IMR-90 (cell line): ENCODE measurements around the gene CDH13. TPM values are rescaled to one million over a fixed set of nuclear protein-coding genes. Genes with fewer than 3 reads are reported as not detected.

Source experiments
- ATAC-seq: fragments of 200-7000 bp; cut with Tn5 transposase; 2 replicates; pipeline ENCODE4 v1.9.1; 2020; ENCODE audit warnings: low read depth, mild to moderate bottlenecking, moderate library complexity
- BruUV-seq: library from RNA; stranded (reverse); fragments of 400-500 nt; replicated peaks from 2 replicates; lab custom pipeline; 2021; lab: Mats Ljungman, UMichigan
- CTCF ChIA-PET: fragments of 300-600 bp; formaldehyde crosslinking; extraction: SDS; loops from one replicate; lab custom pipeline; 2021; ENCODE audit warnings: antibody characterized with exemption; lab: Yijun Ruan, JAX
- POLR2A ChIA-PET: fragments of 300-600 bp; sonication (Branson Sonifier 250); formaldehyde crosslinking; loops from one replicate; lab custom pipeline; 2022; ENCODE audit warnings: antibody characterized with exemption; ENCODE audit not compliant: unreplicated experiment; lab: Charles Lee
- DNase-seq: peaks from one replicate; pipeline ENCODE4 v3.0.0; 2013
- H2AFZ ChIP-seq: replicated peaks from 2 replicates; pipeline ENCODE3; 2013; ENCODE audit warnings: low read length, mild to moderate bottlenecking; ENCODE audit not compliant: poor library complexity
- H2AK5ac ChIP-seq: 2 replicates; pipeline ENCODE4 v1.6.1; 2013; ENCODE audit warnings: low read depth, low read length, inconsistent platforms
- H2AK9ac ChIP-seq: replicated peaks from 2 replicates; pipeline ENCODE3; 2013; ENCODE audit warnings: mild to moderate bottlenecking, low read depth, low read length, moderate library complexity; ENCODE audit not compliant: poor library complexity
- H2BK120ac ChIP-seq: 2 replicates; pipeline ENCODE4 v1.6.1; 2013; ENCODE audit warnings: low read depth, low read length, inconsistent platforms
- H2BK15ac ChIP-seq: 3 replicates; pipeline ENCODE4 v1.6.1; 2013; ENCODE audit warnings: low read depth, low read length, inconsistent platforms
- H2BK20ac ChIP-seq: 2 replicates; pipeline ENCODE4 v1.6.1; 2013; ENCODE audit warnings: low read depth, mild to moderate bottlenecking, inconsistent platforms, low read length, moderate library complexity
- H2BK5ac ChIP-seq: 2 replicates; pipeline ENCODE4 v1.6.1; 2013; ENCODE audit warnings: mild to moderate bottlenecking, low read depth, low read length, inconsistent platforms; ENCODE audit not compliant: poor library complexity, severe bottlenecking
- H3K14ac ChIP-seq: replicated peaks from 2 replicates; pipeline ENCODE4 v1.6.1; 2013; ENCODE audit warnings: low read depth, low read length, inconsistent platforms
- H3K18ac ChIP-seq: 2 replicates; pipeline ENCODE4 v1.6.1; 2013; ENCODE audit warnings: low read depth, low read length, control low read depth
- H3K23ac ChIP-seq: 2 replicates; pipeline ENCODE4 v1.6.1; 2013; ENCODE audit warnings: low read depth, low read length, inconsistent platforms
- H3K27ac ChIP-seq: 2 replicates; pipeline ENCODE4 v1.5.1; 2013; ENCODE audit warnings: mild to moderate bottlenecking, control low read depth, low read length; ENCODE audit not compliant: insufficient read depth
- H3K27me3 ChIP-seq: 2 replicates; pipeline ENCODE4 v1.6.1; 2013; ENCODE audit warnings: low read length; ENCODE audit not compliant: control insufficient read depth, insufficient read depth
- H3K36me3 ChIP-seq: 2 replicates; pipeline ENCODE4 v1.6.1; 2013; ENCODE audit warnings: low read length, mixed read lengths; ENCODE audit not compliant: control insufficient read depth, insufficient read depth
- H3K4ac ChIP-seq: 2 replicates; pipeline ENCODE4 v1.6.1; 2013; ENCODE audit warnings: low read depth, low read length, inconsistent platforms
- H3K4me1 ChIP-seq: 2 replicates; pipeline ENCODE4 v1.6.1; 2013; ENCODE audit warnings: low read length, mixed read lengths; ENCODE audit not compliant: control insufficient read depth, insufficient read depth
- H3K4me2 ChIP-seq: 2 replicates; pipeline ENCODE4 v1.6.1; 2013; ENCODE audit warnings: low read depth, mild to moderate bottlenecking, control low read depth, low read length, moderate library complexity
- H3K4me3 ChIP-seq: 2 replicates; pipeline ENCODE4 v1.5.1; 2013; ENCODE audit warnings: low read depth, mild to moderate bottlenecking, control low read depth, low read length, moderate library complexity; ENCODE audit not compliant: insufficient read depth
- H3K56ac ChIP-seq: 2 replicates; pipeline ENCODE4 v1.6.1; 2013; ENCODE audit warnings: low read length, inconsistent platforms; ENCODE audit not compliant: insufficient read depth; ENCODE audit errors: extremely low read depth
- H3K79me1 ChIP-seq, 2 experiments: 2 replicates each; pipeline ENCODE4 v1.6.1; 2013; ENCODE audit warnings: low read length in 2 of 2, inconsistent platforms in 1 of 2, low read depth in 1 of 2
- H3K9ac ChIP-seq: 2 replicates; pipeline ENCODE4 v1.6.1; 2013; ENCODE audit warnings: low read depth, low read length, control low read depth
- H3K9me1 ChIP-seq: 2 replicates; pipeline ENCODE4 v1.6.1; 2013; ENCODE audit warnings: low read length, inconsistent platforms; ENCODE audit not compliant: insufficient read depth
- H3K9me3 ChIP-seq: 2 replicates; pipeline ENCODE4 v1.6.1; 2013; ENCODE audit warnings: low read length; ENCODE audit not compliant: control insufficient read depth, insufficient read depth
- H4K20me1 ChIP-seq: 2 replicates; pipeline ENCODE4 v1.6.1; 2013; ENCODE audit warnings: low read length, inconsistent platforms; ENCODE audit not compliant: insufficient read depth
- H4K5ac ChIP-seq: 2 replicates; pipeline ENCODE4 v1.6.1; 2013; ENCODE audit warnings: mild to moderate bottlenecking, low read depth, low read length, control low read depth
- H4K8ac ChIP-seq, 2 experiments: 2 replicates each; pipeline ENCODE4 v1.6.1; 2013; ENCODE audit warnings: low read depth in 2 of 2, low read length in 2 of 2, control low read depth in 1 of 2, inconsistent platforms in 1 of 2
- H4K91ac ChIP-seq: 2 replicates; pipeline ENCODE4 v1.6.1; 2013; ENCODE audit warnings: low read depth, low read length, inconsistent platforms; ENCODE audit not compliant: insufficient read depth
- MAZ ChIP-seq: IDR thresholded peaks from 2 replicates; pipeline ENCODE4 v1.6.1; 2012; ENCODE audit warnings: low read depth, mild to moderate bottlenecking, low read length, improper control_type of control experiment, moderate library complexity, borderline replicate concordance
- NFE2L2 ChIP-seq: fragments of 150-350 bp; IDR thresholded peaks from 2 replicates; pipeline ENCODE4 v1.6.1; 2016; ENCODE audit warnings: low read depth, mild to moderate bottlenecking, low read length
- RCOR1 ChIP-seq: IDR thresholded peaks from 2 replicates; pipeline ENCODE4 v1.6.1; 2012; ENCODE audit warnings: mild to moderate bottlenecking, low read length, improper control_type of control experiment; ENCODE audit not compliant: insufficient replicate concordance
- RFX5 ChIP-seq: IDR thresholded peaks from 2 replicates; pipeline ENCODE4 v1.8.0; 2012; ENCODE audit warnings: low read depth, mild to moderate bottlenecking, low read length, moderate library complexity
- SMC3 ChIP-seq: fragments of 150-350 bp; IDR thresholded peaks from 2 replicates; pipeline ENCODE4 v1.6.1; 2016; ENCODE audit warnings: low read depth, mild to moderate bottlenecking, antibody characterized with exemption, low read length, moderate library complexity
- WGBS, 2 experiments: methylation state at CpG; one replicate each; pipeline versions ENCODE4 v1.1.5 to v1.1.7; 2013; ENCODE audit warnings: missing lambda C conversion rate in 2 of 2; ENCODE audit not compliant: insufficient read length in 1 of 2; ENCODE audit errors: extremely low coverage in 2 of 2; 5-methylcytosine and 5-hydroxymethylcytosine counted together
- dilution Hi-C: fragments of 300-500 bp; cut with HindIII; formaldehyde crosslinking; loops from one replicate; pipeline ENCODE4 v1.14.3; 2018; ENCODE audit warnings: low sequenced_read_pairs; ENCODE audit not compliant: unreplicated experiment
- in situ Hi-C: fragments of 300-500 bp; cut with MboI; formaldehyde crosslinking; loops from 3 replicates; pipeline ENCODE4 v1.14.3; 2019; ENCODE audit warnings: low sequenced_read_pairs, inconsistent platforms, mixed read lengths
- intact Hi-C: fragments of 100-400 bp; cut with micrococcal nuclease; formaldehyde crosslinking; loops from 2 replicates; pipeline ENCODE4 v1.10.0; 2022
- polyA plus RNA-seq, 3 experiments: library from polyadenylated mRNA; depleted of rRNA; stranded (reverse); fragments of >200 nt; gene quantifications; 2 replicates each; pipeline ENCODE4 v1.2.3, GENCODE V29; 2012; ENCODE audit warnings: low replicate concordance in 1 of 3
- total RNA-seq: library from RNA; depleted of rRNA; stranded (reverse); fragments of >200 nt; gene quantifications from 2 replicates; pipeline ENCODE4 v1.2.3, GENCODE V29; 2012

CDH13 gene
- total and polyA plus RNA-seq, 2 of the 4 experiments (the other 2 are of a cell fraction) = 61.6 to 74.7 TPM

- Histone ChIP-seq H3K4me1 (no peaks in the 10 kb centered on the region), H3K27ac (no peak overlapping the region), H2AK5ac (no peak overlapping the region), H2AFZ (no peak overlapping the region), H2BK120ac (no peak overlapping the region), H3K9me1 (no peaks in the 10 kb centered on the region), H3K4ac (no peak overlapping the region), H2BK15ac (no peak overlapping the region), H3K14ac (no peak overlapping the region), H4K20me1 (no peaks in the 10 kb centered on the region), H4K8ac (no peak overlapping the region), H3K79me1 (no peaks in the 10 kb centered on the region), H3K4me3 (no peak overlapping the region), H3K18ac (no peak overlapping the region), H4K5ac (no peak overlapping the region), H3K36me3 (no peaks in the 10 kb centered on the region), H3K9me3 (no peaks in the 10 kb centered on the region), H3K23ac (no peak overlapping the region), H3K4me2 (no peak overlapping the region), H3K56ac (no peak overlapping the region), H2BK20ac (no peak overlapping the region), H3K9ac (no peak overlapping the region), H4K91ac (no peak overlapping the region), H2BK5ac (no peak overlapping the region), H3K27me3 (no peaks in the 10 kb centered on the region), H2AK9ac (no peak overlapping the region)
- in situ Hi-C loops (no loop called here), intact Hi-C loops (no loop called here), dilution Hi-C loops (no loop called here)
- CTCF ChIA-PET = no interaction called here
- POLR2A ChIA-PET = no interaction called here
- no peak for TF ChIP-seq NFE2L2
- TF ChIP-seq MAZ = no peak
- TF ChIP-seq SMC3 = no peak
- TF ChIP-seq RCOR1 = no peak
- no peak for TF ChIP-seq RFX5
- no CpG with 5 or more reads among the region's 6 CpGs for WGBS, 2 experiments
- ATAC-seq (no peak), DNase-seq (no peak)
- no TSS peak for BruUV-seq
Observed at GRCh38 chr16:83455716-83456115, 828.9 kb downstream of the CDH13 start.
